ENCODE results near the gene TELO2.

- TF ChIP-seq CTCF (IDR thresholded peaks at IDR 0.05) (no peak), ZFX (IDR thresholded peaks at IDR 0.05; ENCODE audit: borderline replicate concordance) (no peak)
Measured at GRCh38 chr16:1457489-1458245, 35.5 kb upstream of the TELO2 start.
